NCI-H2029 (cell line): ENCODE measurements around the gene RHOB.
A peak's percentile ranks its signal among the peaks of the same experiment; 100 is the strongest.
"Not testable (repeated sequence)": the region's sequence is repeated elsewhere in the genome, so short reads cannot be mapped to it uniquely, and the experiment has no call there.

Source experiments
- DNase-seq: peaks from one replicate; lab custom pipeline; 2025; lab: John Stamatoyannopoulos, UW

The RHOB gene

DNA sequence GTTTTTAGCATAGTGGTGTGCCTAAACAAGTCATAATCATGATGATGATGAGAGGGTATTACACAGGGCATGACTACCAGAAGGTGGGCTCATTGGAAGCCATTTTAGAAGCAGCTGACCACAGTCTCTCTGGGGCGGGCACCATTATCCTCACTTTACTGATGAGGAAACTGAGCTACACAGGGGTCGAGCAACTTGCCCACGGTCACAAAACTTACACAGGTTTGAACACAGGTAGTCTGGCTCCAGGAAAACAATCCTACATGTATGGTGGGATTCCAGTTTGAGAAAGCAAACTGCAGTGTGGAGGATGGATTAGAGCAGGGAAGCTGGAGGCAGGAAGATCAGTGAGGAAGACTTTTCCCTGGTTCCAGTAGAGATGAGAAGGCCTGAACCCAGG is 6.2 kb downstream of the RHOB start:
- no peak for DNase-seq

DNA sequence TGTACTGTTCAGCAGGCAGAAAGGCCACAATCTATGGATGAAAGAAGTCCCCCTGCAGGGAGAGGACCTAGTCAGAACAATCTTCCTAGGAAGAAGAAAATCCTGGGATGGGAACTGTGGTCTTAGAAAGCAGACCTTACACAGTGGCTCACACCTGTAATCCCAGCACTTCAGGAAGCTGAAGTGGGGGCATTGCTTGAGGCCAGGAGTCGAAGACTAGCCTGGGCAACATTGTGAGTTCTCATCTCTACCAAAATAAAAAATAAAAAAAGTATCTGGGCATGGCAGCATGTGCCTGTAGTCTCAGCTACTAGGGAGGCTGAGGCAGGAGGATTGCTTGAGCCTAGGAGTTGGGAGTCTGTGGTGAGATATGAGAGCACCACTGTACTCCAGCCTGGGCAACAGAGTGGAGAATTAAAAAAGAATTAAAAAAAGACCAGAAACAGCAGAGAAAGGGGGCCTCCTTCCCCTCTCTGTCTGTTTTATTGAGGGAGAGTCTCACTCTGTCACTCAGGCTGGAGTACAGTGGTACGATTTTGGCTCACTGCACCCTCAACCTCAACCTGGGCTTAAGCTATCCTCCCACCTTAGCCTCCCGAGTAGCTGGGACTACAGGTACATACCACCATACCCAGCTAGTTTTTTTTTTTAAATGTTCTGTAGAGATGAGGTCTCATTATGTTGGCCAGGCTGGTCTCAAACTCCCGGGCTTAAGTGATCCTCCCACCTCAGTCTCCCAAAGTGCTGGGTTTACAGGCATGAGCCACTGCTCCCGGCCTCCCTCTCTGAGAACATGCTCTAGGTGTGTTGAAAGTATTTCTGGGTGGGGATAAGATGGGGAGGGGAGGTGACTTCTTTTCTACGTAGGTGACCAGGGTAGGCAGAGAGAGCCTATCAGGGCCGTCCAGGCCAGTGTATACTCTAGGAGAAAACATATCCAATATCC is 7.4 kb downstream of the RHOB start:
- DNase-seq: no peak

DNA sequence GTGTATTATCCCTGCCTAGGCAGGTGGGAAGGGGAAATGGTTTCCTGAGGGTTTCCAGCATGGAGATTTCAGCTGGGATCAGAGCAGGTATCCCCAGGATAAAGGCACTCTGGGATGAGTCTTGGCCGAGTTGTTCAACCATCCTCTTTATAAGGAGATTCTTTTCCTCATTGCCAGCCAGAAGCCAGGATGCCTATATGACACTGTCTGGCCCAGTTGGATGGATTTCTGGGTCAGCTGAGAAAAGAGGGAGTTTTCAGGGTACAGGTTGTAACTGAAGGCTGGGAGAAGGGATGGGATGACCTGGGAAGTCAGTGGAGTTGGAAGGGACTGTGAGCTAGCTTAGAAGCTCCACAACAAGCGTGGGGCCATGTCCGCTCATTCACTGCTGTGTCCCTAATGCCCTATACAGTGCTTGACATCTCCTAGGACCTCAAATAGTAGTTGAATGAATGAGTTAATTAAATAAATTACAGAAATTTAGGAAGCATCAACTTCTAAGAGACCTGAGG is 8.3 kb downstream of the RHOB start:
- no peak for DNase-seq

DNA sequence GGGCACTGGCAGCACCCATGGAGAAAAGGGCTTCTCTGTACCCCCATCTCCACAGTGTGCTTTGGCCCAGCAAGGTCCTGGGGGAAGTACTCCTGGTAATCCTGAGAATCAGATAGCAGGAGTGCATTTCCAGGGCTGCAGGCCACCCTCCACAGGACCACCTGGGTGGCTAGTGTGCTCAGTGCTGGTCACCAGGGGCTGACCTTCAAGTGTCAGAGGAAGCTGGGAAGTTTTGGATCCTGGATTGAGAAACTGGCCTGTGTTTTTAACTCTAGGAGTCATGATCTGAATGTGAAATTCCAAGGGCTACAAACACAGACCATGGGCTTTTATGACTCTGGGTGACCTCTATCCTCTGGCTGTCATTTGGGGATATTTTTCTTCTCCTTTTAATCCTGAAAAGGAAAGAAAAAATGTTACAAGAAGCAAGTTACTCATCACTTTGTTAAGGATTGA is 9.3 kb downstream of the RHOB start:
- DNase-seq: no peak

DNA sequence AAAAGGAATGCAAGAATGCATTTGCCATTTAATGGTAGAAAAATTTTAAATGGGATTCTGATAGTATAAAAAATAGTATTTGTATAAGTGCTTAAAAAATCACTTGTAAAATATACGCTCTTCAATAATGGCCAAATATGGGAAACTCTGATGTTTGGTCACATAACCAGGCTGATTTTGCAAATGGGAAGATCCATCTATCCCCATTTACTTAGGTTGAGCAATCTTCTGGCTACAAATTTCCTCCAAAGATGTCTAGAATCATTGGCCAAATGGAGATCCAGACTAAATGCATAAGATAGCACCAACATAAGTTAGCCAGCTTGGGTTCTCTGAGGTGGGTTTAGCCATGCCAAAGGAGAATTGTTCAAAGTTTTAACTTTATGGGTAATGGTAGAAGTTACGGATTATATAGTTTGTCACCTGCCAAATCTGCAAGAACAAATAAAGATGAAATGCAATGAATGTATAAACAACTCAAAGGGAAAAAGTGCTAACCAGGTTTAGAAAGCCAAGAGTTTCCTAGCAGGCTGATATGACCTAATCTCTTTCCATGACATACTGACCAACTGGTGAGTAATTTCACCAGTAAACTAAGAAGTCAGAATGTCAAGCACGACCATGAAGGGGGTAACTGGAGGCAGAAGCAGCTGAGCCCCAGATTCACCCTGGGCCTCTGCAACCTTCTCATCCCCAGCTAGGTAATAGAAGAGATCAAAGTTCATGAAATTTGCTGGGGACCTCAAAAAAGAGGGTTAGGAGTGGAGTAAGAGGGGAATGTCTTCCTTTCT is 10.0 kb downstream of the RHOB start:
- DNase-seq: no peak

DNA sequence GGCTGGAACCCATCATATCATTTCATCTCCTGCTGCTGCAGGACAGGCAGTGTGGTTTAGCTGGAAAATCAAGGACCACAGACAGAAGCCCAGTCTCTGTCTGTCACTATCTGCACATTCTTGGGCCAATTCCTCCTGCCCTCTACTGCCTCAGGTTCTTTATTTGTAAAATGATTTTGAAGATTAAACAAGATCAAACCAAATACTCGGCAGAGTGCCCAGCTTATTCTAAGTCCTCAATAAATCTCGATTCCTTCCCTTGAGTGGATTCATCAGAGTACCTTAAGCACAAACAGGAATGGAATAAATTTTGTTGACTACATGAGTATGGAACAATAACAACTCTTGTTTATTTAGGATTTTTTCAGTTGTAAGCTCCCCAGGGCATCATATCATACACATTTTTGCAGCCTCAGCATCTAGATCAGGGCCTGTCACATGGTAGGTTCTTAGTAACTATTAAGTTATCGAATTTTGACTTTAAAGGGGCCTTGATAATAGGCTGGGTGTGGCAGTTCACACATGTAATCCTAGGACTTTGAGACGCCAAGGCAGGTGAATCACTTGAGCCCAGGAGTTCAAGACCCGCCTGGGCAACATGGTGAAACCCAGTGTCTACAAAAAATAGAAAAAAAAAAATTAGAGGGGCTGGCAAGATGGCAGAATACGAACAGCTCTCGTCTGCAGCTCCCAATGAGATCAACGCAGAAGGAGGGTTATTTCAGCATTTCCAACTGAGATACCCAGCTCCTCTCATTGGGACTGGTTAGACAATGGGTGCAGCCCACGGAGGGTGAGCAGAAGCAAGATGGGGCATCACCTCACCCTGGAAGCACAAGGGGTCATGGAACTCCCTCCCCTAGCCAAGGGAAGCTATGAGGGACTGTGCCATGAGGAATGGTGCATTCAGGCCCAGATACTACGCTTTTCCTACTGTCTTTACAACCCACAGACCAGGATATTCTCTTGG is 11.1 kb downstream of the RHOB start:
- no peak for DNase-seq

DNA sequence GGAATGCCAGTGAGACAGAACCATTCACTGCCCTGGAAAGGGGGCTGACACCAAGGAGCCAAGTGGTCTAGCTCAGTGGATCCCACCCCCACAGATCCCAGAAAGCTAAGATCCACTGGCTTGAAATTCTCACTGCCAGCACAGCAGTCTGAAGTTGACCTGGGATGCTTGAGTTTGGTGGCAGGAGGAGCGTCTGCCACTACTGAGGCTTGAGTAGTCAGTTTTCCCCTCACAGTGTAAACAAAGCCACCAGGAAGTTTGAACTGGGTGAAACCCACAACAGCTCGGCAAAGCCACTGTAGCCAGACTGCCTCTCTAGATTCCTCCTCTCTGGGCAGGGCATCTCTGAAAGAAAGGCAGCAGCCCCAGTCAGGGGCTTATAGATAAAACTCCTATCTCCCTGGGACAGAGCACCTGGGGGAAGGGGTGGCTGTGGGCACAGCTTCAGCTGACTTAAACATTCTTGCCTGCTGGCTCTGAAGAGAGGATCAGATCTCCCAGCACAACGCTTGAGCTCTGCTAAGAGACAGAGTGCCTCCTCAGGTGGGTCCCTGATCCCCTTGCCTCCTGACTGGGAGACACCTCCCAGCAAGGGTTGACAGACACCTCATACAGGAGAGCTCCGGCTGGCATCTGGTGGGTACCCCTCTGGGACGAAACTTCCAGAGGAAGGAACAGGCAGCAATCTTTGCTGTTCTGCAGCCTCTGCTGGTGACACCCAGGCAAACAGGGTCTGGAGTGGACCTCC is 12.0 kb downstream of the RHOB start:
- not testable (repeated sequence) for DNase-seq

DNA sequence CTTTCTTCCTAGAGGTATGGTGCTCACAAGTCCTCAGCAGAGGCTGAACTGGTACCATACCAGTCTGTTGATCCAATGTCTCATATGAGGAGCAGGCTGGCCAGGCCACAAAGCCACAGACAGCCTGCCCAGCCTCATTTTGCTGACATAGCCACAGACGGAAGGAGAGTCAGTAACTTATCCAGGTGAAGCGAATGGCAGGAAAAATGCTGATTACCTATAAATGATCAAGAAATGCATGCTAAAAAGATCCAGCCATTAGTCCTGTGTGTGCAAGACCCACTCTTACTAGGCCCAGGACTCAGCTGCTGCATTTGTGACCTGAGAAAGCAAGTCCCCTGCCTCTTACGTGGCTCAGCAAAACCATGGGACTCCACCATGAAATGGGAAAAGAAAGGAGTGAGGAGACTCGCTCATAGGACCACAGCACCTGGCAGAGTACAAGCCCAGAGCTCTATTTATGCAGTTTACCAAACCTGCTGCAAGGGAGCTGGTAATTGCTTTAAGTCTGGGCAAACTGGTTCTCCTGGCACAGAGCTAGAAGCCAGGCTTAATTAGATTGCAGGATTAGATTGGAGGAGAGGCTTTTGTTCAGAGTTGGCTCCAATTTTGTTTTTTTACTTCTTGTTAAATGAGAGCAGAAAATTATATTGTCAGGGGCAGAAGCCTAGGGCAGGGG is 19.0 kb downstream of the RHOB start:
- peak; percentile 74 for DNase-seq

DNA sequence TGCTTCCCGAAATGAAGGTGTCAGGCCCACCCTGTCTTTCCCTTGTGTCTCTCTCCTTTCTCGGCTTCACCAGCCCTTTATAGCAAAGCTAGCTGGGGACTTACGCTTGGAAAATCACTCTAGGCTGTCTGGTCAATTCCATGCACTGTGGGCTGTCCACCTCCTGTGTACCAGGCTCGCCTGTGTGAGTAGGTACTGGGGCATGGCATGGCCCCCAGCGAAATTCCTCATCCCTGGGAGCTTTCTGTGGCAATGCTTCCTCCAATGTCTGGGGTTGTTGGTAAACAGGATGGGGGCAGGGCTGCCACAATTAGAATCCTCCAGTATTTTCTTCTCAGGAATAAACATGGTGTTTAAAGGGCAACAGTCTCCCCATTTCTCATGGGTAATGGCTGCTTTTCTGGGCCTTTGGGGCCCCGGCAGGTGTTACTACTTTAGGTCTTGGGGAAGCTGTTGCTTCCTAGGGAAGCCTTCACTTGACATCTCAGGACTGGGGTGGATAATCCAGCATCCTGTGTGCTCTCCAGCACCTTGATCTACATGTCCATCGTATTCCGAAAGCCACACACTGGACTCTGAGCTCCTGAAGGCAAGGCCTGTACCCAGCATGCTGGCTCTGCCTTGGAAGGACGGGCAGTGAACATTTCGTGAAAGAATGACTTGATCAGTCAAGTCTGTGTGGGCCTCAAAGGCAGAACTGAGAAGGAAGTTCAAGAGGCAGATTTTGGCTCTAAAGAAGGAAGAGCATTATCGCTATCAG is 21.1 kb downstream of the RHOB start:
- no peak for DNase-seq

DNA sequence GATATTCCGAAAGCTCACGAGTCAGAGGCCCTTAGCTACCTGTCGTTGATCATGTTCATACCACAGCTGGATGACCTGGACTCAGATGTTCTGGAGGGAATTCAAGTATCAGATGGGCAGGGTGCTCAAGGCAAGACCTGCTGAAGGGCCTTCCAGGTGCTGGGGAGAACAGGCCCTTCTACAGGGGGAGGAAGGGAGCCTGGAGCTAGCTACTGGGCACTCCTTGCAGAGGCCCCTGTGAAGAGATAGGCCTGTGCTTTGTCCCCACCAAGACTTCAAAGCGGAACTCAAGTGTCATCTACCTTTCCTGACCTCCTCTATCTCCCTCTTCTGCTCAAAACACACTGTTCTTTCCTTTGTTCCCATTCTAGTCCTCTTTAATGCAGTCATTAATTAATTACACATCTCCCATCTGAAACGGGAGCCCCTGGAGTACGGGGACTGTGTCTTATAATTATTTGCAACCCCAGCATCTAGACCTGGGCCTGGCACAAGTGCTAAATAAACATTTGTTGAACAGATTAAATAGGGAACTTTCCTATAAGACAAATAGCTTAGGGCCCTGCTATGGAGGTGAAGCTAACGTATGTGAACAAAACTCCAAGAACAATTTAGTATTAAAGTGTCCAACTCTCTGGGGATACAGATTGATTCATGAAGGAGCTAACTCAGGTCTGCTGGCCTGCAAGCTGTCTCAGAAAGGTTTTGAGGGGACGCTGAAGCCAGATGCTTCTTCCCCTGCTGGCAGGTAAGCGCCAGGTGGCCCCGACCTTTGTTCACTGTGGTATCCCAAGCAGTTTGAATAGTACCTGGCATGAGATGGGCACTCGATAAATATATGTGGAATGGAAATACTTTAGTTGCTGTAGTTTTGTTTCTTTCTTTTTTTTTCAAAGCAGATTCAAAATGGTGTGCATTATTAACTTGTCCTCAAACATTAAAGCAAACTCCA is 22.0 kb downstream of the RHOB start:
- no peak for DNase-seq

DNA sequence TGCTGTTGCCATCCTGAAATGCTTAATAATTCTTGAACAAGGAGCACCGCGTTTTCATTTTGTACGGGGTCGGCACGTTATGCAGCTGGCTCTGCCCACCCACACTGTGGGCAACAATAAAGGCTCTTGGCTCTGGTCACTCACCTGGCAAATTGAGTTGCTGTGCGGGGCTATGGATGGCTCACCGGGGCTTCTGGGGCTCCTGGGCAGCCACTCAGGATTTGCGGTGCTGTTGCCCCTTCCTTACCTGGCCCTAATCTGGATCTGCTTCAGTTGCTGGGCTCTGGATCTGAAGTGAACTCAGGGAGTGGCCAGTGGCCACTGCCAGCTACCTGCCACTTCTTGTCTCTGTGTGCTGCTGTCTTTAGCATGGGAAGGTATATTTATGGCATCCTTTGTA is 22.7 kb downstream of the RHOB start:
- DNase-seq: no peak

DNA sequence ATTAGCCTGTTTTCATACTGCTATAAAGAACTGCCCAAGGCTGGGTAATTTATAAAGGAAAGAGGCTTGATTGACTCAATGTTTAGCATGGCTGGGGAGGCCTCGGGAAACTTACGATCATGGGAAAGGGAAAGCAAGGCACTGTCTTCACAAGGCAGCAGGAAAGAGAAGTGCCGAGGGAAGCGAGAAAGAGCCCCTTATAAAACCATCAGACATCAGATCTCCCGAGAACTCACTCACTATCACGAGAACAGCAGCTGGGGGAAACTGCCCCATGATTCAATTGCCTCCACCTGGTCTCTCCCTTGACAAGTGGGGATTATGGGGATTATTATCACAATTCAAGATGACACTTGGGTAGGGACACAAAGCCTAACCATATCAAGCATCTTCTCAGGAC is 23.3 kb downstream of the RHOB start:
- DNase-seq: no peak

DNA sequence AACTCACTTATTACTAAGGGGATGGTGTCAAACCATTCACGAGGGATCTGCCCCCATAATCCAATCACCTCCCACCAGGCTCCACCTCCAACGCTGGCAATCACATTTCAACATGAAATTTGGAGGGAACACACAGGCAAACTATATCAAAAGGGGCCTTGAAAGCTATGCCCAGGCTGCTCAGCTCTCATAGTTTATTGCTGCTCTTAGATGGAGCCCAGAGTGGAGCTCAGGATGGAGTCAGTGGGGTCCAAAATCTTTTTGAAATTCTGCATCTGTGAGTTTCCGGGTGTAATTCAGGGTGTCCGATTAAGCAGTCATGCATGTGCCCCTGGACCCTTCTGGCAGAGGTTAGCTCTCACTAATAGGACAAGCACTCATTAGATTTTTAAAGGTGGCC is 24.3 kb downstream of the RHOB start:
- no peak for DNase-seq

DNA sequence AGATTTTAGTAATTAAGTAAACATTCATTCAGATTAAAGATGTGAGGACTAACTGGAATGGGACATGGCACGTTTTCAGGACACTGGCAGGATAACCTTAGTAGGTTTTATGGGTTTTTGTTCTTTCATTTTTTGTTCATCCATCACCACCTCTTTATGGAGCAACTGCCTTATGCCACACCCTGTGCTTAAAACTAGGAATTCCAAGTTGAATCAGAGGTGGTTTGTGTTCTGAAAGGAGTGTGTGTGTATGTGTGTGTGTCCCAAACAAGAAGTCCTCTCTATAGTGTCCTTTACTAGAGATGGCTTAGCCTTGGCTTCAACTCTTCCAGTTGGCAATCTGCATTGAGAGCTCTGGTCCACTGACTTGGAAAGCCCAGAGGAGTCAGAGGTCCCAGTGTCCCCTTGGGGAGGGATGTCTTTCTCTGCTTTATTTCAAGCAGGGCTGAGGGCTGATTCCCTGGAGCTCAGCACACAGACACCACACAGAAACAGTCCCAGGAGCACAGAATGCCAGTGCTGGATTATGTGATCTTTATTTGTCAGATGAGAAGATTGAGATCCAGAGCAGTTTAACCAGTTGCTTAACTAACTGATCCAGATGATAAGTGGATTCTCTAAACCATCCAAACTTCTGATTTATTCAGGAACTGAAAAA is 25.2 kb downstream of the RHOB start:
- no peak for DNase-seq

DNA sequence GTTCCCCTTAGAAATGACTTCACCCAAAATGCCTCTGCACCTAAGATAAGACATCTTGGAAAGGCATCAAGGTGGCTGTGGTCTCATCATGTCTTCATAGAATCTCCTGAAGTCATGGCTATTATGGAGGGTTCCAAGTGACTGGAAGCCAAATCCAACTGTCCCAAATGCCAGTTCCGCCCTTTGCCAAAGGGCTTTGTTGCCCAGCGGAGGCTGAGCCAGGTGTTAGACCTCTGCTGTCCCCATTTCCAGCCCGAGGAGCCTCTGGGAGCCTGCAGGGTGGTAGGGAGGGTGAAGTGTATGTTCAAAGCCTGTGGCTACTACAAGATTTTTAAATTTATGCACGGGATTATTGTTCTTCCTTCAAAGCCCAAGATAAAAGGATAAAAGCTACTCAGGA is 25.7 kb downstream of the RHOB start:
- DNase-seq: no peak

DNA sequence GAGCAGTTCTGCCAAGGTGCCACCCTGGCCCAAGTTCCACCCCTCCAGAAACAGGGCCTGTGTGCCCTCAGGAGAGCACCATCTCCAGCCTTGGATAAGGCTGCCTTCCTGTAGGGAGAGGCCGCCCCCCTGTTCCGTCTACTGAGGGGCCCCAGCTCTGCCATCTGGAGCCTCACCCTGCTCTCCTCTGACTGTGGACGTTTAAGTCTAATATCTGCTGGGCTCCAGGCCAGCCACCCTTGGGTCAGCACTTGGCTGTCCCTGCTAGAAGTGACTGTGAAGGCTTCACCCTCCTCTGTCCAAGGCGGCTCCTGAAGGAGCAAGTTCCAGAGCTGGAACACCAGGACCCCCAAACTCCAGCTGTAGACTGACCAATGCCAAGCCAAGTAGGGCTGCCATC is 26.3 kb downstream of the RHOB start:
- no peak for DNase-seq

DNA sequence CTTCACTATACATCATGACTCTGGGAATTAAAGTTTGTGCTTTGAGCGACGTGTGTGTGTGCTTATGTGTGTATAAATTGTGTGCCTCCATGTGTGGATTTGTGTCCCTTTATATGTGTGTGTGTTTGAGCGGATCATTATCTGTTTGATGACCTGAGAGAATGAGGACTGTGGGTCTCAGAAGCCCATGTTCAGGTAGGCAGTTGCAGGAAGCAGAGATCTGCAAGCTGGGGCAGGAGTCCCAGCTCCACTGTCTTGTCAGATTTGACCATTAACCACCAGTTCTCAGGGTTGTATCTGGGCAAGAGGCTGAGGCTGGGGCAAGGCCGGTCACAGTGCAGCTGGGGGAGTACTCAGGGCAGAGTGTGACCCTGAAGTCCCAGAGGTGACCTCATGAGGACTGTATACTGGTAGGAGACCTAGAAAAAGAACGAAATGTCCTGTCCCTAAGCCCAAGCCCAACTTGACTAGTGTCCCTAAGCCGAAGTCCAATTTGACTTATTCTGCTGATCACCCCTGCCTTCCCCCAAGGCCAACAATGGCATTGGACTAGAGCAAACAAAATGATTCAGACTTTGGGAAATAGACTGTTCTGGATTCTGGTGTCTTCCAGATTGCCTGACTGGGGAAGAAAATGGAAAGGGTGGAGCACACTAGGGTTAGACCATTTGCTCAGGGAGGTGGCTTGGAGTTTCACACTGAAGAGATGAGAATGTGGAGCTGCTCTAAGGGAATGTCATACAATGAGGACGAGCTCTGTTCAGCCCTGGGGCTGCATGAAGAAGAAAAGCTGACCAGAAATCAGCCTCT is 28.1 kb downstream of the RHOB start:
- DNase-seq: no peak
